Activated T-cell treated with anti-CD3 and anti-CD28 coated beads, Interleukin-2, amount 50 U/mL, for 1 hour (primary cell): ENCODE measurements around the gene CDKN1C.

Experiments
- DNase-seq: peaks from one replicate; pipeline ENCODE4 v3.0.0-alpha.2; 2020

CDKN1C gene

DNA sequence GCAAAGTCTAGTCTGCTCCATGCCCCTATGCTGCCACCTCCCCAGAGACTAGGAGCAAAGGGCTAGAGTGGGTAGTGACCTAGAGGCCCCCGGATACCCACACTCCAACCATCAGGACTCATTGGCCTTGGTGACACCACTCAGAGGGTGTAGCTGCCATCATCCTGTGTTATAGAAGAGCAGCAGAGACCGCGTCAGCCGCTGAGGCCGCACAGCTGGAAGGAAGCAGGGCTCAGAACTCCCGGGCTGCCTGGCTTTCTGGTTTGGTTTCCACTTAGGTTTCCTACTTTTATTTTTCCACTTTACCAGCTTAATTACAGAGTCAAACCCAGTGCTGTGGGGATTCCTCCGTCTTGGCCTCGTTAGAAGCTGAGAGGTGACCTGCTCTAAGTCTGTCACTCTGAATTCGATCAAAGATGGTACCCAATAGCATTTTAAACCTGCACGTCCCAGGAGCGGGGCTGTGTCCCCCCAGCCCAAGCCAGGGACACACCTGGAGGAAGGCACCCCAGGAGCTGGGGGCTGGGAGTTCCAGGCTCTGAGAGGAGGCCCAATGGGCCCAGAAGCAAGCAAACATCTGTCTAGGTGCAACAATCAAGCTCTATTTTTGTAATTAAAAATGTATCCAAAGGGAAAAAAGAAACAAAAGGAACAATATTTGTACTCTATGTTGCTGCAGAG lies 2.1 kb upstream of the CDKN1C start:
- no peak for DNase-seq

- DNase-seq = no peak
Measured at GRCh38 chr11:2886936-2887335, 1.4 kb upstream of the CDKN1C start.

DNA sequence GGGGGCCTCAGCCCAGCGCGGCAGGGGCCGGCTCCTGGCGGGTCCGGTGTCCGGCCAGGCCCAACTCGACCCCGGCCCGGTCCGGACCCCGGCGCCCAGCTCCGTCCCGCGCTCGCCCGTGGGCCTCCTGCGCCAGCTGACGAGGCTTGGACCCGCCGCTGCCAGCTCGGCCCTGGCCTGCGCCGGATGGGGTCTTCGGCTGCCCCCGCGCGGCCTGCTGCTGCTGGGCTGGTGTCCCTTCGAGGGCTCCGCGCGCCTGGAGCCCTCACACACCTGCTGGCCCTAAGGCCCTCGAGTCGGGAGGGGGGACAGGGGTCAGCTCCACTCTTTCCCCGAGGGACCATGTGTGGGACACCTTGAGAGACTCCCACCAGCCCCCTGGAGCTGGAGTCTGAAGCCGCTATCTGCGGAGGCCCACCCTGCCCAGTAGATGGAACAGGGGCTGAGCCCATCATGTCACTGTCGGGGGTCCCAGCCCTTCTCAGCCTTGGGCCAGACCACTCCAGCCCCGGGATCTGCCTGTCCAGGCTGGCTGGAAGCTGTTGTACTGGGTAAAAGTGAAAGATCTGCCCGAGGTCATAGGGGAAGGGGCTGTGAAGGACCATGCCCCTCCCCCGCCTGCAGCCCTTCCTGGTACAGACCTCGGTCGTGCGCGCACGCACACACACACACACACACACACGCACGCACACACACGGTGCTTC lies 768 bp upstream of the CDKN1C start:
- no peak for DNase-seq

- DNase-seq = peak; percentile 50
Measured at GRCh38 chr11:2885017-2885677, 428 bp downstream of the CDKN1C start.

- no peak for DNase-seq
Measured at GRCh38 chr11:2883979-2884815, 1.4 kb downstream of the CDKN1C start.

- DNase-seq = no peak
Measured at GRCh38 chr11:2883640-2883978, 2.0 kb downstream of the CDKN1C start.

DNA sequence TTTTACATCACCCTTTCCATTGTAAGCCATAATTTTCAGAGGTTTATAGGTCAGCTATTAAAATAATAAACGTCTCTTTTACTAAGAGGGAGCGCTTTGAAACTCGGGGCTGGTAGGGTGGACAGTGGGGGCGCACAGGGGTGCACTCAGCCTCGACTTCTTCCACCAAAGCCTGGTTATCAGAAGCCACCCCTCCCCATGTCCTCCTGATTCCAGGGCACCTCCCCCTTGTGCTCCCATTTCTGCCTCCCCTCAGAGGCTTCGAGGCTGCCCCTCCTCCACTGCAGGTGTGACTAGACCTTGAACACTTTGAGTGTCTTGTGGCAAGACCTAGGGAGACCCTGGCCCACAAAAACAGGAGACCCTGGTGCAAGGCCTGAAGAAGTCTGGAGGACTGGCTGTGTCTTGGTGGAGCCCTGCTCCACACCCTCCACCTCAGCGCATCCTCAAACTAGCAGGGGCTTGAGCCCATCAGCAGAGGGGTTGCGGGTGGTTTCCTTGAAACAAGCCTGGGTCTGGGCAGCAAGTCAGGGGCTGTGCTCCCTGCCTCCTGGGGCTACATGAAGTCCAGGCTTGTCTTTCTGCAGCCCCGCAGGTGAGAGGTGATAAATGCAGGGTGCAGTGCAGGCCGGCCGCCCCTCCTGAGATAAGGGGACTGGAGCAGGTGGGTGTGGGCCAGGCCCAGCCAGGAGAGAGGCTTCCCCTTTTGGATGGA lies 3.0 kb downstream of the CDKN1C start:
- no peak for DNase-seq

GRCh38 chr11:2881981-2882375 lies 3.6 kb downstream of the CDKN1C start:
- DNase-seq = no peak

GRCh38 chr11:2881076-2881980 lies 4.2 kb downstream of the CDKN1C start:
- no peak for DNase-seq

DNA sequence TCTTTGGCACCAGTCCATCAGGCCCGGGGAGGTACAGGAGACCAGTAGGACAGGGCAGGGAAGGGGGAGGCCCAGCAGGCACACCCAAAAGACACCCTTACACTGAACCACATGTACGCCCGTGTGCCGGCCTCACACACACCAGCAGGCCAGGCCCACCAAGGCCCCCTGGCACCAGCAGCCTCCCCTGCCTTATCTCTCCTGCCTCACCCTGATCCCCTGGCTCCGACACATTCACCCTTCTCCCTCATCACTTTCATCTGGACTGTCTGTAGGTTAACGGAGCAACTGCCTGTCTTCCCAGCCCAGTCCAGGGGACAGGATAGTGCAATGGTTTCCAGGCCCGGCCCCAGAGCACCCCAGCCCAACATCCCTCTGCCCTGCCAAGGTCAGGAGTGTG lies 4.9 kb downstream of the CDKN1C start:
- DNase-seq = no peak

- no peak for DNase-seq
Measured at GRCh38 chr11:2878782-2879181, 6.8 kb downstream of the CDKN1C start.

GRCh38 chr11:2877474-2877873 lies 8.1 kb downstream of the CDKN1C start:
- DNase-seq = no peak

DNA sequence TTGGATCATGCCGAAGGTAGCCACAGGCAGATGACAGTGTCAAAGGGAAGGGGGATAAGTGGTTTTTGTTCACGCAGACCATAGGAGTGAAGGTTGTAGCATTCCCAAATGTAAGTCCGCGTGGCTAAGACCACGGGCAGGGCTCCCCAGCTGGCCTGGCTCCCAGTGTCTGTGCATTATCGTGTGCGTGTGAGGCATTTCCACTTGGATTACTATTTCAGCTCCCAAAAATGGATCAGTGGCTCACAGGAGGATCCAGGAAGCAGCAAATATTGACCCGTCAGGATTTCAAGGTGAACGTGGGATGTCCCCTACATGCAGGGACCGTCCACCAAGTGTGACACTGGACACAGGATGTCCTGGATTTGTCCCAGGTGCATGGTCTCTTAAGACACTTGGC lies 10.6 kb downstream of the CDKN1C start:
- DNase-seq = no peak

DNA sequence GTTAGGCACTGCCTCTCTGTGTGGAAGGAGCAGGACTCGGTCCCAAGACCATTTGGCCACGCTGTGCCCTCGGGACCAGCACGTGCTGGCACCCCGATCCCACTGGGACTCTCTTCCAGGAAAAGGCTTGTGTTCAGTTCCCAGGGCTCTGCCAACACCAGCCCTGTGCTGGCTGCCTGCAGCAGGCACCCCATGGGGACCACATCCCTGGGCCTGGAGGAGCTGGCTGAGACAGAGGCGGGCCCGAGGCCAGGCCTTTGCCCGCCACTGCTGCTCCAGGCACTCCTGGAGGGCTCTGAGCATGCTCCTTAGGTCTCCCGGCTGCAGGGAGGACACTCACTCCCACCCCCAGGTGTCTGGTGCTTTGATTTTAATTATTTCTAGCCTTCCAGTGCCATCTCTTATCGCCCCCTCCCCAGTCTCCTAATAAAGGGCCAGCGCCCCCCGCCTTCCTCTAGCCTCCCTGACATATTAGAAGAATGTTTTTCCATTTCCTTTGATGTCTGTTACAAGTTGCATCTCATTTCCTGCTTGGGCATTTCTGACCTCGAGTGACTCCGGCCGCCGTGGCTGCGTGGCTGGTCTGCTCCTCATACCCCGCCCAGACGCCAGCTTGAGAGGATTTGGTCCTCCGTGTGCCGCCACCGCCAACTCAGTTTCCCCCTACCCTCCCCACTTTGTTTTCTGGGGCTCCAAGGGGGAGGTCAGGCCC lies 14.4 kb downstream of the CDKN1C start:
- DNase-seq = no peak

GRCh38 chr11:2870460-2870859 lies 15.1 kb downstream of the CDKN1C start:
- no peak for DNase-seq

GRCh38 chr11:2869561-2870427 lies 15.8 kb downstream of the CDKN1C start:
- DNase-seq = no peak

DNA sequence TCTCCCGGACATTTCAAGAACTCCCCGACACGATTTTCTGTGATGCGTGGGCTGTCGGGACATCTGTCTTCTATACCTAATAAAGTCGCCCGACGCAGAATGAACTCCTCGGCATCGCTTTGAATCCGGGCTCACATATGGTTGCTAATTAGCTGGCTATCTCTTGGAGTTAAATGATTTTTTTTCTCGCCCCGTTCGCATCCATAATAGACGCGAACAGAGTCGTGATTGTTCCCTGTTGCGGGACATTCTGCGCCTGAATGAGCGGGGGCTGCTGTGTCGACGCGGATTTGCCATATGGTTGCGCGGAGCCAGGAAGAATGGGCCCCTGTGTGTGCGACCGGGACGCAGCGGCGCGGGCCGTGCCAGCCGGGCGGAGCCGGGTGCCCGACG lies 16.4 kb downstream of the CDKN1C start:
- no peak for DNase-seq

DNA sequence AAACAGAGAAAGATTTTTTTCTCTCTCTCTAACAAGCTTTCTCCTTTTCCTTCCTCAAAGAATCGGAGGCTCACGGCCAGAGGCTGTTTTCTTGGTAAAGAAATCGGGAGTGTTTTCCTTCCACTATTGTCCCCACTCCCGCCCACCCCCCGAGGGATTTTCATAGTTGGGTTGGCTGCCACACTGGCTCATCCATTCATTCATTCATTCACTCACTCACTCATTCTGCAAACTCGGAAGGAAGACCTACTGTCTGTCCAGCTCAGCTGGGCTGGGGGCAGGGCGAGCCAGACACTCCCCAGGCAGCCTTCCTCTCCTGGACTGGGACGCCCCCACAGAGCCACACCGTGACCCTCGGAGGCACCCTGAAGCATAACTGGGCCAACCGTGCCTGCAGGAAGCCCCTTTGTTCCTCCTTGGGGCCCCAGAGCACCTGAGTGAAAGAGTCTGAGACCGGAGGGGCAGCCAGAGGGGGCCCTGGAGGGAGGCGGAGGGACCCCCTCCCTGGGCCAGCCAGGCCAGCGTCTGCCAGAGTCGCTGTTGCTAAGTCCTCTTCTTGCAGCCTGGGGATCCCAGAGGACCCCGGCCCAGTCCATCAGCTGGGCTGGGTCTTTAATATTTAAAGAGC lies 17.0 kb downstream of the CDKN1C start:
- DNase-seq = no peak

- DNase-seq = no peak
Measured at GRCh38 chr11:2867722-2868505, 17.7 kb downstream of the CDKN1C start.
